Gastrocnemius medialis (tissue), 4 donors: ENCODE results near the gene TTC17. TPM values are rescaled to one million over a fixed set of nuclear protein-coding genes. Genes with fewer than 3 reads are reported as not detected.

Experiments
- ATAC-seq, 2 donors: fragments of 150-250 bp; one replicate each; pipeline ENCODE4 v1.9.1; 2016
- DNase-seq, 2 donors: peaks; one replicate each; pipeline ENCODE4 v3.0.0-alpha.2; 2019
- H3K27ac ChIP-seq, 4 donors: fragments of 200-600 bp; sonication (generic); 1 replicate in 1 of 4; 2 replicates in 3 of 4; pipeline ENCODE4 v1.5.1; 2016 to 2018; ENCODE audit warnings: mild to moderate bottlenecking in 2 of 4, moderate library complexity in 1 of 4
- H3K27me3 ChIP-seq, 3 donors: fragments of 200-600 bp; sonication (generic) in 2 of 3; 1 replicate in 1 of 3; 2 replicates in 2 of 3; pipeline versions ENCODE4 v1.5.1 to v1.6.0; 2016 to 2019; ENCODE audit warnings: mild to moderate bottlenecking in 1 of 3, moderate library complexity in 1 of 3
- H3K36me3 ChIP-seq, 2 donors: fragments of 200-600 bp; sonication (generic) in 1 of 2; one replicate each; pipeline ENCODE4 v1.5.1; 2017 to 2018
- H3K4me1 ChIP-seq, 2 donors: fragments of 200-600 bp; sonication (generic) in 1 of 2; one replicate each; pipeline ENCODE4 v1.5.1; 2016 to 2017; ENCODE audit warnings: mild to moderate bottlenecking in 2 of 2
- H3K4me3 ChIP-seq, 4 donors: fragments of 200-600 bp; sonication (generic) in 3 of 4; 1 replicate in 1 of 4; 2 replicates in 3 of 4; pipeline ENCODE4 v1.5.1; 2016 to 2019; ENCODE audit warnings: mild to moderate bottlenecking in 2 of 4
- H3K9me3 ChIP-seq, 3 donors: fragments of 200-600 bp; sonication (generic) in 2 of 3; 1 replicate in 1 of 3; 2 replicates in 2 of 3; pipeline ENCODE4 v1.5.1; 2016 to 2019
- POLR2A ChIP-seq, 2 donors: fragments of 450-650 bp; IDR thresholded peaks; one replicate each; pipeline ENCODE4 v1.6.1; 2017; ENCODE audit warnings: antibody characterized with exemption in 2 of 2, mild to moderate bottlenecking in 2 of 2, moderate library complexity in 2 of 2
- in situ Hi-C, 4 donors: fragments of 200-750 bp; cut with MboI; loops; one replicate each; pipeline versions ENCODE4 v1.15.0 to v1.8.0; 2017; ENCODE audit warnings: low sequenced_read_pairs in 4 of 4
- intact Hi-C: fragments of 100-400 bp; cut with DNase I; formaldehyde crosslinking; loops from one replicate; pipeline ENCODE4 v1.15.1; 2023; ENCODE audit warnings: low total_unique reads
- total RNA-seq, 4 donors: library from RNA; depleted of rRNA; stranded (reverse); fragments of >200 nt; gene quantifications; one replicate each; pipeline versions ENCODE4 v1.1.0 to v1.2.3, GENCODE V29; 2016
- TF ChIP-seq, protein P1 (sequence below), 5 experiments: fragments of 450-650 bp in 3 of 5; fragments of 200-600 bp in 2 of 5; sonication (generic) in 2 of 5; IDR thresholded peaks in 4 of 5; conservative IDR thresholded peaks in 1 of 5; 1 replicate in 4 of 5; 2 replicates in 1 of 5; pipeline ENCODE4 v1.5.1; 2016 to 2019; ENCODE audit warnings: antibody characterized with exemption in 5 of 5, mild to moderate bottlenecking in 3 of 5, moderate library complexity in 3 of 5

The TTC17 gene
- total RNA-seq, 4 donors from 2014 or later: 31.6 to 69.0 (median 37.5) TPM

DNA sequence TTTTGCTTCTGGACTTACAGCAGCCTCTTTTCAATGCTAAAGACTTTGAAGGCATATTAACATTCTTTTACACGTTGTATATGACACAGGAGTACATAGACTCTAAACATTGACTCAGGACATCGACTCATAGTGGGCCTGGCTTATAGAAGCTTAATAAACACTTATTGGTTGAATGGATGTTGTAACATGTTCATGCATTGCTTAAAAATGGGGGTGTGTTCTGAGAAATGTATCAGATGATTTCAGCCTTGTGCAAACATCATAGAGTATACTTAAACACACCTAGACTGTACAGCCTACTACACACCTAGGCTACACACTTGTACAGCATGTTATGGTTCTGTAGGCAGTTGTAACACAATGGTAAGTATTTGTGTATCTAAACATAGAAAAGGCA is 17.9 kb downstream of the TTC17 start:
- intact Hi-C loops: no loop called here
- TF ChIP-seq, protein P1, sequence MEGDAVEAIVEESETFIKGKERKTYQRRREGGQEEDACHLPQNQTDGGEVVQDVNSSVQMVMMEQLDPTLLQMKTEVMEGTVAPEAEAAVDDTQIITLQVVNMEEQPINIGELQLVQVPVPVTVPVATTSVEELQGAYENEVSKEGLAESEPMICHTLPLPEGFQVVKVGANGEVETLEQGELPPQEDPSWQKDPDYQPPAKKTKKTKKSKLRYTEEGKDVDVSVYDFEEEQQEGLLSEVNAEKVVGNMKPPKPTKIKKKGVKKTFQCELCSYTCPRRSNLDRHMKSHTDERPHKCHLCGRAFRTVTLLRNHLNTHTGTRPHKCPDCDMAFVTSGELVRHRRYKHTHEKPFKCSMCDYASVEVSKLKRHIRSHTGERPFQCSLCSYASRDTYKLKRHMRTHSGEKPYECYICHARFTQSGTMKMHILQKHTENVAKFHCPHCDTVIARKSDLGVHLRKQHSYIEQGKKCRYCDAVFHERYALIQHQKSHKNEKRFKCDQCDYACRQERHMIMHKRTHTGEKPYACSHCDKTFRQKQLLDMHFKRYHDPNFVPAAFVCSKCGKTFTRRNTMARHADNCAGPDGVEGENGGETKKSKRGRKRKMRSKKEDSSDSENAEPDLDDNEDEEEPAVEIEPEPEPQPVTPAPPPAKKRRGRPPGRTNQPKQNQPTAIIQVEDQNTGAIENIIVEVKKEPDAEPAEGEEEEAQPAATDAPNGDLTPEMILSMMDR (IDR thresholded peaks at IDR 0.05 in 4 of 5, conservative IDR thresholded peaks at IDR 0.05 in 1 of 5): no peak
- no peak for TF ChIP-seq POLR2A (IDR thresholded peaks at IDR 0.05)

DNA sequence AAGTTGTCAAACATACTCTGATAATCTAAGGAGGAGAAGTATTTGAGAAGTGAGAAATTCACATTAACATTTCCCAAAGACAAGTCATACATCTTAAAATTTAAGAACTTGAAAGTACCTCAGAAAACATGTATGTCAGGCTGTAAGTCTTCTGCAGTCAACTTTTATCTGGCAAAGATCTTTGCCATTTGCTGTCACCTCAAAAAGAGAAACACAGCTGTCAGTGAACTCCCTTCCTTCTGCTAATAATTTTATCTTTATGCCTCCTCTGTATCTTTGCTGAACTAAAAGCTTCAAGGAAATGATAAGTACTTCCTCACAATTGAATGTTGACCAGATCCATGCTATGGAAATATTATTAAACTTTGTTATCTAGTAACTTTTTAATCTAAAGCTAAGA is 18.7 kb downstream of the TTC17 start:
- DNase-seq: no peak
- in situ Hi-C loops (no loop called here), intact Hi-C loops (no loop called here)
- no peak overlapping the region for H3K4me3 ChIP-seq
- no peaks in the 10 kb centered on the region for H3K9me3 ChIP-seq
- no peak overlapping the region for H3K27ac ChIP-seq
- no peak for ATAC-seq
- no peaks in the 10 kb centered on the region for H3K27me3 ChIP-seq
- peaks cover 0 to 5% of the 10 kb centered on the region in 2 donors for H3K4me1 ChIP-seq
- no peaks in the 10 kb centered on the region for H3K36me3 ChIP-seq
- no peak for TF ChIP-seq POLR2A (IDR thresholded peaks at IDR 0.05)
- TF ChIP-seq, protein P1 (IDR thresholded peaks at IDR 0.05 in 4 of 5, conservative IDR thresholded peaks at IDR 0.05 in 1 of 5): no peak

More for the DNA sequence above, 17.9 kb downstream of the TTC17 start:
- DNase-seq (no peak), ATAC-seq (no peak)
- Histone ChIP-seq H3K36me3 (no peaks in the 10 kb centered on the region), H3K4me1 (peaks cover 0 to 5% of the 10 kb centered on the region in 2 donors), H3K27ac (no peak overlapping the region), H3K9me3 (no peaks in the 10 kb centered on the region), H3K27me3 (no peaks in the 10 kb centered on the region), H3K4me3 (no peak overlapping the region)
- in situ Hi-C loops: no loop called here

DNA sequence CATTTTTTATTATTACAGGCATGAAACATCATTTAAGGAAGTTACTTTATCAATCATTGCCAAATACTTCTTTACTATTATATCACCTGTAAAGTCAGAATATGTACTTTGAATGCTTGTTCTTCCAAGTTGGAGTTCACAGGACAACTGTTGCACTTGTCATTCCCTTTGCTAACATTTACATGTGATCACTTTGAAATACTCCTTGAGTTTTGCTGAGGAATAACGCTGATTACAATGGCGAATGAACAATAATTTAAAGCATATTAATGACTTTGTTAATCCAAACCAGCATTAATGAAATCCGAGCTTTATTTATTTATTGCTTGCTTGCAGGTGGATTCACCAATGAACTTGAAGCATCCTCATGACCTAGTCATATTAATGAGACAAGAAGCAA is 20.2 kb downstream of the TTC17 start:
- H3K36me3 ChIP-seq: no peaks in the 10 kb centered on the region
- in situ Hi-C loops: no loop called here
- intact Hi-C loops: no loop called here

DNA sequence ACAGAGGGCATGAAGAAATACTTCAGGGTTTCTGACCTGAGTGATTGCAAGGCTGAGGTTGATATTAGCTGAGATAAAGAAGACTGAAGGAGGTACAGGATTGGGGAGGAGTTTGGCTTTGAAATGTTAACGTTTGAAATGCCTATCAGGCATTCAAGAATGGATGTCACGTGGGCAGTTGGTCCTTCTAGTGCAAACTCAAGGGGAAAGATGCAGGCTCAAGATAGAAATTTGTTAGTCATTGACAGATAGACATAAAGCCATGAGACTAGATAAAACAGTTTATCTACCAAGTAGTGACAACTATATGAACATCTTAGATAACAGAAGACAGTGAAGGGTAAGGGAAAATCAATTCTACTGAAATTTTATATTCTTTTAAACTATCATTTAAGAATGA is 23.1 kb downstream of the TTC17 start:
- DNase-seq (no peak), ATAC-seq (no peak)
- in situ Hi-C loops: no loop called here
- H3K27ac ChIP-seq: no peak overlapping the region
- peaks cover 0 to 5% of the 10 kb centered on the region in 2 donors for H3K4me1 ChIP-seq
- H3K4me3 ChIP-seq: no peak overlapping the region
- no peaks in the 10 kb centered on the region for H3K27me3 ChIP-seq
- no peaks in the 10 kb centered on the region for H3K9me3 ChIP-seq
- intact Hi-C loops: no loop called here
- TF ChIP-seq POLR2A (IDR thresholded peaks at IDR 0.05): no peak
- TF ChIP-seq, protein P1 (IDR thresholded peaks at IDR 0.05 in 4 of 5, conservative IDR thresholded peaks at IDR 0.05 in 1 of 5): no peak
- no peaks in the 10 kb centered on the region for H3K36me3 ChIP-seq

More for the DNA sequence above, 20.2 kb downstream of the TTC17 start:
- H3K4me3 ChIP-seq: no peak overlapping the region
- DNase-seq: no peak
- ATAC-seq: no peak
- H3K27ac ChIP-seq: no peak overlapping the region
- no peak for TF ChIP-seq POLR2A (IDR thresholded peaks at IDR 0.05)
- TF ChIP-seq, protein P1 (IDR thresholded peaks at IDR 0.05 in 4 of 5, conservative IDR thresholded peaks at IDR 0.05 in 1 of 5): no peak
- no peaks in the 10 kb centered on the region for H3K9me3 ChIP-seq
- H3K4me1 ChIP-seq: peaks cover 0 to 5% of the 10 kb centered on the region in 2 donors
- H3K27me3 ChIP-seq: no peaks in the 10 kb centered on the region

DNA sequence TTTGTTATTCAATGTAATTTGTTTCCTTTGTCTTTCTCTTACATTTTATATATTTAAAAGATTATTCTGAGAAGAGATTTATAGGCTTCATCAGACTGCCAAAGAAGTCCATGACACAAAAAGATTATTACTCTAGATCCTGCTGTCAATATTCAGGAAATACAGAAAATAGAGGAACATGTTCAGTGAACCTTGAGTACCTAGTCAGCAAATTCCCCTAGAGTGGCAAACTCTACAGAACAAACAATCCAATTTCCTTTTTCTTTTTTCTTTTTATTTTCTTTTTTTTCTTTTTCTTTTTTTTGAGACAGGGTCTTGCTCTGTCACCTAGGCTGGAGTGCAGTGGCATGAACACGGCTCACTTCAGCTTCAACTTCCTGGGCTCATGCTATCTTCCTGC is 23.9 kb downstream of the TTC17 start:
- Histone ChIP-seq H3K4me1 (peaks cover 0 to under 1% of the 10 kb centered on the region in 2 donors), H3K27ac (no peak overlapping the region), H3K36me3 (no peaks in the 10 kb centered on the region), H3K27me3 (no peaks in the 10 kb centered on the region), H3K9me3 (no peaks in the 10 kb centered on the region), H3K4me3 (no peak overlapping the region)
- TF ChIP-seq, protein P1 (IDR thresholded peaks at IDR 0.05 in 4 of 5, conservative IDR thresholded peaks at IDR 0.05 in 1 of 5): no peak
- TF ChIP-seq POLR2A (IDR thresholded peaks at IDR 0.05): no peak
- ATAC-seq: no peak
- in situ Hi-C loops (no loop called here), intact Hi-C loops (no loop called here)
- DNase-seq: no peak
